C4-2B (cell line): Measurements from ENCODE around the gene ZFP91.

Source experiments
- H3K27ac ChIP-seq: fragments of 450-650 bp; 2 replicates; pipeline ENCODE4 v1.5.1; 2017
- CTCF ChIP-seq: fragments of 450-650 bp; conservative IDR thresholded peaks from 2 replicates; pipeline ENCODE4 v1.5.1; 2017; ENCODE audit warnings: mild to moderate bottlenecking
- ZFX ChIP-seq: fragments of 450-650 bp; IDR thresholded peaks from 2 replicates; pipeline ENCODE4 v1.6.1; 2017

The ZFP91 gene

GRCh38 chr11:58631378-58631777 lies 52.5 kb downstream of the ZFP91 start:
- H3K27ac ChIP-seq: no peak overlapping the region
- no peak for TF ChIP-seq CTCF
- TF ChIP-seq ZFX: no peak

GRCh38 chr11:58632510-58632909 lies 53.6 kb downstream of the ZFP91 start:
- TF ChIP-seq CTCF (no peak), ZFX (no peak)
- H3K27ac ChIP-seq: no peak overlapping the region

DNA sequence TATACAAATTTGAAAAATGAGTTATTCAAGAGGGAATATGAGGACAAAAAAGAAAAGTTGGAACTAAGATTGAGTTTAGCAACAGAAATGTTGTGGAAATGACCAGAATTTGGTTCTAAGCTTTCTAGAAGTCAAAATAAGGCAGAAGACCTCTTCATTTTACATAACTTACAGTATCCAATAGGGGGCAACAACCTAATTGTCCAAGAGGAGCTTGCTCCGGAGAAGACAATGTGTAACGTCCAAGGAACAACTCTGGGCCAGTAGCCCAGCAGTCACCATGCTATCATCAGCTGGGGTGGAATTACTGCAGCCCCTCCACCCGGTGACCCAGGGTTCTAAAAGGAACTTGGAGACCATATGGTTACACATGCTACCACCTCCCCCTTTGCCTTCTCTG lies 57.7 kb downstream of the ZFP91 start:
- H3K27ac ChIP-seq: no peak overlapping the region
- TF ChIP-seq ZFX: no peak
- no peak; the same call in 1 of the 2 replicates for TF ChIP-seq CTCF

DNA sequence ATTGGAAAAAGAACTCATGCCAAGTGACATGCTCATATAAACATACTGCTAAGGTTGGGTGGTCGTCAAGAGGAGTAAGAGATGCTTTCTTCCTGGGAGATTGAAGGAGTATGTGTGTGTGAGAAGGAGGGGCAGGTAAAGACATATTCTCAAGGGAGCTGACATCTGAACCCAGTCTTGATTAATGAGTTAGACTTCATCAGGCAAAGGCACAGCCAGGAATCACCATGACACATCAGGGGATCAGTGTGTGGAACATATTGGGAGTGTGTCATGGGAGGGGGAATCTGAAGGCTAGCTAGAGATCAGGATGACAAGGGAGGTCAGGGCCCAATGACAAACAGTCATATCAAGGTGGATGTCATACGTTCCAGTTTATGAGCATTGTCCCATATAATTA lies 58.5 kb downstream of the ZFP91 start:
- no peak overlapping the region for H3K27ac ChIP-seq
- TF ChIP-seq CTCF: no peak

GRCh38 chr11:58639103-58639502 lies 60.2 kb downstream of the ZFP91 start:
- H3K27ac ChIP-seq: no peak overlapping the region
- TF ChIP-seq ZFX (no peak), CTCF (no peak)

GRCh38 chr11:58639669-58640068 lies 60.8 kb downstream of the ZFP91 start:
- no peak overlapping the region for H3K27ac ChIP-seq
- TF ChIP-seq CTCF (no peak), ZFX (no peak)

- TF ChIP-seq ZFX (no peak), CTCF (no peak)
- no peak overlapping the region for H3K27ac ChIP-seq
These were observed 61.6 kb downstream of the ZFP91 start for GRCh38 chr11:58640386-58641023.
